Measurements from ENCODE around the gene GALNT17. TPM values are rescaled to one million over a fixed set of nuclear protein-coding genes. Genes with fewer than 3 reads are reported as not detected.
"Not testable (repeated sequence)": the region's sequence is repeated elsewhere in the genome, so short reads cannot be mapped to it uniquely, and the experiment has no call there.

Gene GALNT17
- total RNA-seq, 1 donor = not detected

GRCh38 chr7:71206184-71206583, 74.2 kb downstream of the GALNT17 start:
- DNase-seq (ENCODE audit: low read depth) = no peak
- no peak overlapping the region for H3K4me3 ChIP-seq (ENCODE audit: low read depth, low read length)
- no peak for TF ChIP-seq CTCF (IDR thresholded peaks at IDR 0.05; ENCODE audit: insufficient read depth, low read depth, low read length)

GRCh38 chr7:71208881-71209280, 76.9 kb downstream of the GALNT17 start:
- H3K4me3 ChIP-seq (ENCODE audit: low read depth, low read length) = no peak overlapping the region
- DNase-seq (ENCODE audit: low read depth) = no peak
- no peak for TF ChIP-seq CTCF (IDR thresholded peaks at IDR 0.05; ENCODE audit: insufficient read depth, low read depth, low read length)

- H3K4me3 ChIP-seq (ENCODE audit: low read depth, low read length); DNase-seq (ENCODE audit: low read depth): not testable (repeated sequence)
Measured at GRCh38 chr7:71209484-71209883, 77.5 kb downstream of the GALNT17 start.

GRCh38 chr7:71210220-71210619, 78.3 kb downstream of the GALNT17 start:
- no peak for DNase-seq (ENCODE audit: low read depth)
- no peak for TF ChIP-seq CTCF (IDR thresholded peaks at IDR 0.05; ENCODE audit: insufficient read depth, low read depth, low read length)
- H3K4me3 ChIP-seq (ENCODE audit: low read depth, low read length) = no peak overlapping the region

- H3K4me3 ChIP-seq (ENCODE audit: low read depth, low read length); DNase-seq (ENCODE audit: low read depth): not testable (repeated sequence)
Measured at GRCh38 chr7:71212433-71212832, 80.5 kb downstream of the GALNT17 start.

GRCh38 chr7:71216211-71216610, 84.3 kb downstream of the GALNT17 start:
- no peak for DNase-seq (ENCODE audit: low read depth)
- no peak for TF ChIP-seq CTCF (IDR thresholded peaks at IDR 0.05; ENCODE audit: insufficient read depth, low read depth, low read length)
- H3K4me3 ChIP-seq (ENCODE audit: low read depth, low read length) = no peak overlapping the region

GRCh38 chr7:71220210-71220695, 88.3 kb downstream of the GALNT17 start:
- TF ChIP-seq CTCF (IDR thresholded peaks at IDR 0.05; ENCODE audit: insufficient read depth, low read depth, low read length) = no peak

GRCh38 chr7:71221049-71221448, 89.1 kb downstream of the GALNT17 start:
- no peak for TF ChIP-seq CTCF (IDR thresholded peaks at IDR 0.05; ENCODE audit: insufficient read depth, low read depth, low read length)
- no peak for DNase-seq (ENCODE audit: low read depth)
- H3K4me3 ChIP-seq (ENCODE audit: low read depth, low read length) = no peak overlapping the region

More at GRCh38 chr7:71220210-71220695, 88.3 kb downstream of the GALNT17 start:
- DNase-seq (ENCODE audit: low read depth) = no peak
- H3K4me3 ChIP-seq (ENCODE audit: low read depth, low read length) = no peak overlapping the region

Data from fibroblast of villous mesenchyme (primary cell).